Neural cell (in vitro differentiated cells): ENCODE measurements around the gene ZNF726. TPM values are rescaled to one million over a fixed set of nuclear protein-coding genes. Genes with fewer than 3 reads are reported as not detected.

Experiments used
- H2AFZ ChIP-seq: fragments of 200-600, 300-800 bp; sonication (generic), shearing (Covaris generic); 2 replicates; pipeline ENCODE4 v1.6.0; 2014; ENCODE audit warnings: low read depth, mild to moderate bottlenecking, antibody characterized with exemption, low read length, moderate library complexity
- H3F3A ChIP-seq: fragments of 200-600 bp; shearing (Covaris generic); 2 replicates; pipeline ENCODE4 v1.6.1; 2016; ENCODE audit warnings: mild to moderate bottlenecking, moderate library complexity, mixed read lengths, antibody characterized with exemption, low read length; ENCODE audit not compliant: insufficient read depth, poor library complexity, severe bottlenecking
- H3K27ac ChIP-seq: fragments of 200-600, 300-800 bp; sonication (generic), shearing (Covaris generic); 2 replicates; pipeline ENCODE4 v1.5.1; 2014; ENCODE audit warnings: mild to moderate bottlenecking, low read length, moderate library complexity
- H3K27me3 ChIP-seq: fragments of 300-800, 200-600 bp; sonication (generic), shearing (Covaris generic); 2 replicates; pipeline ENCODE4 v1.6.0; 2014; ENCODE audit warnings: mild to moderate bottlenecking, low read depth, low read length, moderate library complexity; ENCODE audit not compliant: insufficient read depth
- H3K36me3 ChIP-seq: fragments of 300-800, 200-600 bp; sonication (generic), shearing (Covaris generic); 2 replicates; pipeline ENCODE4 v1.5.1; 2014; ENCODE audit warnings: mild to moderate bottlenecking, antibody characterized with exemption, low read length, moderate library complexity; ENCODE audit not compliant: insufficient read depth
- H3K4me2 ChIP-seq: fragments of 300-800, 200-600 bp; sonication (generic), shearing (Covaris generic); 2 replicates; pipeline ENCODE4 v1.6.0; 2014; ENCODE audit warnings: mild to moderate bottlenecking, low read length
- H3K4me3 ChIP-seq: fragments of 300-800, 200-600 bp; sonication (generic), shearing (Covaris generic); 2 replicates; pipeline ENCODE4 v1.5.1; 2014; ENCODE audit warnings: mild to moderate bottlenecking, low read length, moderate library complexity
- H3K79me2 ChIP-seq: fragments of 200-600 bp; shearing (Covaris generic); replicated peaks from 2 replicates; pipeline ENCODE4 v1.6.0; 2014; ENCODE audit warnings: mild to moderate bottlenecking, low read length, moderate library complexity; ENCODE audit not compliant: insufficient read depth
- H3K9ac ChIP-seq: fragments of 300-800, 200-600 bp; sonication (generic), shearing (Covaris generic); 2 replicates; pipeline ENCODE4 v1.6.1; 2016; ENCODE audit warnings: mild to moderate bottlenecking, low read length, mixed read lengths
- H3K9me2 ChIP-seq: fragments of 200-600 bp; shearing (Covaris generic); 2 replicates; pipeline ENCODE4 v1.6.1; 2016; ENCODE audit warnings: mild to moderate bottlenecking, low read length, mixed read lengths; ENCODE audit not compliant: insufficient read depth
- H3K9me3 ChIP-seq: fragments of 200-600, 300-800 bp; sonication (generic), shearing (Covaris generic); 2 replicates; pipeline ENCODE4 v1.6.1; 2016; ENCODE audit warnings: mild to moderate bottlenecking, mixed run types, low read length, moderate library complexity, mixed read lengths
- H4K20me1 ChIP-seq: fragments of 200-600 bp; shearing (Covaris generic); 2 replicates; pipeline ENCODE4 v1.6.1; 2016; ENCODE audit warnings: mild to moderate bottlenecking, mixed run types; ENCODE audit not compliant: insufficient read depth
- CTCF ChIP-seq: fragments of 450-650 bp; IDR thresholded peaks from 2 replicates; pipeline ENCODE4 v1.5.1; 2014; ENCODE audit warnings: antibody characterized with exemption, mild to moderate bottlenecking, moderate library complexity; ENCODE audit not compliant: poor library complexity, severe bottlenecking
- EP300 ChIP-seq: fragments of 450-650 bp; conservative IDR thresholded peaks from 2 replicates; pipeline ENCODE4 v1.6.1; 2014; ENCODE audit warnings: antibody characterized with exemption, mild to moderate bottlenecking, moderate library complexity; ENCODE audit not compliant: poor library complexity, severe bottlenecking
- EZH2 ChIP-seq: fragments of 200-600, 300-800 bp; shearing (Covaris generic), sonication (generic); IDR thresholded peaks from 2 replicates; pipeline ENCODE4 v1.6.1; 2014; ENCODE audit warnings: antibody characterized with exemption, low read length, borderline replicate concordance, mild to moderate bottlenecking; ENCODE audit not compliant: insufficient read depth, poor library complexity, severe bottlenecking
- MXI1 ChIP-seq: fragments of 450-650 bp; conservative IDR thresholded peaks from 2 replicates; pipeline ENCODE4 v1.6.1; 2014; ENCODE audit warnings: antibody characterized with exemption, mild to moderate bottlenecking; ENCODE audit not compliant: poor library complexity, severe bottlenecking
- POLR2AphosphoS5 ChIP-seq: IDR thresholded peaks from 2 replicates; pipeline ENCODE4 v1.6.1; 2012
- RAD21 ChIP-seq: fragments of 450-650 bp; conservative IDR thresholded peaks from 2 replicates; pipeline ENCODE4 v1.6.1; 2014; ENCODE audit warnings: antibody characterized with exemption, mild to moderate bottlenecking, moderate library complexity
- SMC3 ChIP-seq: fragments of 450-650 bp; conservative IDR thresholded peaks from 2 replicates; pipeline ENCODE4 v1.6.1; 2014; ENCODE audit warnings: antibody characterized with exemption, mild to moderate bottlenecking, moderate library complexity; ENCODE audit not compliant: poor library complexity
- TAF1 ChIP-seq: IDR thresholded peaks from 2 replicates; pipeline ENCODE4 v1.6.1; 2012; ENCODE audit warnings: low read depth
- polyA plus RNA-seq: library from polyadenylated mRNA; depleted of rRNA; stranded (reverse); fragments of >200 nt; gene quantifications from 2 replicates; pipeline ENCODE4 v1.2.3, GENCODE V29; 2014
- TF ChIP-seq, protein P1 (sequence below): IDR thresholded peaks from 2 replicates; pipeline ENCODE4 v1.6.1; 2012; ENCODE audit warnings: borderline replicate concordance

The ZNF726 gene
- polyA plus RNA-seq, 1 donor from 2014 or later = not detected

DNA sequence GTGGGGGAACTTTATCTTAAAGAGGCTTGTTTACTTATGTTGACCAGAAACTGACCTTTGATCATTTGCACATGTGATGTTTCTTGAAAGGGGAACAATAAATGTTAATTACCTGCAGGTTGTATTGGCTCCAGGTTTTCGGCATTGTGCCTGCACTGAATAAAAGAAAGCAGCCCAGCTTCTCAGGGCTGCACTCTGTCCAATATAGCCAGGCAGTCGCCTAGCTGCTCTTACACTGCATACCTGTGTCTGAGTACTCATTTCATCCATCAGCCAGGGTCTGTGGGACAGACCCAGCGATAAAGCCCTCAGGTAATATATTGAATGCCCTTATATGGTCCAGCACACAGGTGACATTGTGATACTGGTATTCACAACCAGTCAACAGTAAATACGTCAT, 8.9 kb upstream of the ZNF726 start:
- no peak overlapping the region for H3K27ac ChIP-seq
- no peaks in the 10 kb centered on the region for H3K36me3 ChIP-seq
- H3K9me3 ChIP-seq = peaks cover 5% of the 10 kb centered on the region
- H3K79me2 ChIP-seq = no peaks in the 10 kb centered on the region
- H3K9me2 ChIP-seq = no peaks in the 10 kb centered on the region
- TF ChIP-seq CTCF (no peak), TAF1 (no peak), SMC3 (no peak), MXI1 (no peak), EP300 (no peak), POLR2AphosphoS5 (no peak), RAD21 (no peak), EZH2 (no peak)
- TF ChIP-seq, protein P1, sequence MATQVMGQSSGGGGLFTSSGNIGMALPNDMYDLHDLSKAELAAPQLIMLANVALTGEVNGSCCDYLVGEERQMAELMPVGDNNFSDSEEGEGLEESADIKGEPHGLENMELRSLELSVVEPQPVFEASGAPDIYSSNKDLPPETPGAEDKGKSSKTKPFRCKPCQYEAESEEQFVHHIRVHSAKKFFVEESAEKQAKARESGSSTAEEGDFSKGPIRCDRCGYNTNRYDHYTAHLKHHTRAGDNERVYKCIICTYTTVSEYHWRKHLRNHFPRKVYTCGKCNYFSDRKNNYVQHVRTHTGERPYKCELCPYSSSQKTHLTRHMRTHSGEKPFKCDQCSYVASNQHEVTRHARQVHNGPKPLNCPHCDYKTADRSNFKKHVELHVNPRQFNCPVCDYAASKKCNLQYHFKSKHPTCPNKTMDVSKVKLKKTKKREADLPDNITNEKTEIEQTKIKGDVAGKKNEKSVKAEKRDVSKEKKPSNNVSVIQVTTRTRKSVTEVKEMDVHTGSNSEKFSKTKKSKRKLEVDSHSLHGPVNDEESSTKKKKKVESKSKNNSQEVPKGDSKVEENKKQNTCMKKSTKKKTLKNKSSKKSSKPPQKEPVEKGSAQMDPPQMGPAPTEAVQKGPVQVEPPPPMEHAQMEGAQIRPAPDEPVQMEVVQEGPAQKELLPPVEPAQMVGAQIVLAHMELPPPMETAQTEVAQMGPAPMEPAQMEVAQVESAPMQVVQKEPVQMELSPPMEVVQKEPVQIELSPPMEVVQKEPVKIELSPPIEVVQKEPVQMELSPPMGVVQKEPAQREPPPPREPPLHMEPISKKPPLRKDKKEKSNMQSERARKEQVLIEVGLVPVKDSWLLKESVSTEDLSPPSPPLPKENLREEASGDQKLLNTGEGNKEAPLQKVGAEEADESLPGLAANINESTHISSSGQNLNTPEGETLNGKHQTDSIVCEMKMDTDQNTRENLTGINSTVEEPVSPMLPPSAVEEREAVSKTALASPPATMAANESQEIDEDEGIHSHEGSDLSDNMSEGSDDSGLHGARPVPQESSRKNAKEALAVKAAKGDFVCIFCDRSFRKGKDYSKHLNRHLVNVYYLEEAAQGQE = no peak
- H3K4me3 ChIP-seq = no peak overlapping the region
- H3K4me2 ChIP-seq = no peak overlapping the region
- no peak overlapping the region for H3K9ac ChIP-seq
- no peaks in the 10 kb centered on the region for H4K20me1 ChIP-seq
- no peaks in the 10 kb centered on the region for H3K27me3 ChIP-seq
- H3F3A ChIP-seq = no peaks in the 10 kb centered on the region
- H2AFZ ChIP-seq = no peak overlapping the region

DNA sequence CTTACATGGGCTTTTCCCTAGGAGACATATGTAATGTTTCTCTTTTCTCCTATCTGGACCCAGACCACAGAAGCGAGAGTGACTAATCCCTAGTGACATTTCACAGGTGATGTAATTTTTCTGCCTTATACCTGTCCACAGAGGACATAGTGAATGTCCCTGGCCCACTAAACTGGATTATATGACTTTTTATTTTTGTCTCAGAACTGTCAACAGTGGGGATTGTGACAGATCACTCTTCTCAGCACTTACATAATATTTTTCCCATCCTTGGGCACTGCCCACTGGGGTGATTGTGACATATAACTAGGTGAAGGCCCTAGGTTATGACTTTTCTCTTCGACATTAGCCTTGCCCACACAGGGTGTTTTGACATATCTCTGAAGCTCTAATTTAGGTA, 7.9 kb upstream of the ZNF726 start:
- peaks cover 5% of the 10 kb centered on the region for H3K9me3 ChIP-seq
- no peaks in the 10 kb centered on the region for H4K20me1 ChIP-seq
- no peaks in the 10 kb centered on the region for H3K27me3 ChIP-seq
- TF ChIP-seq EP300 (no peak), RAD21 (no peak), TAF1 (no peak), EZH2 (no peak), POLR2AphosphoS5 (no peak), SMC3 (no peak), CTCF (no peak), MXI1 (no peak)
- TF ChIP-seq, protein P1 = no peak
- H3K9ac ChIP-seq = no peak overlapping the region
- H3K4me2 ChIP-seq = no peak overlapping the region
- no peak overlapping the region for H3K27ac ChIP-seq
- no peak overlapping the region for H2AFZ ChIP-seq
- H3K79me2 ChIP-seq = no peaks in the 10 kb centered on the region
- H3K9me2 ChIP-seq = no peaks in the 10 kb centered on the region
- H3F3A ChIP-seq = no peaks in the 10 kb centered on the region
- H3K4me3 ChIP-seq = no peak overlapping the region
- H3K36me3 ChIP-seq = no peaks in the 10 kb centered on the region
